Caki2 (cell line): ENCODE data around the gene IFI35. TPM values are rescaled to one million over a fixed set of nuclear protein-coding genes. Genes with fewer than 3 reads are reported as not detected.
"Not testable (repeated sequence)": the region's sequence is repeated elsewhere in the genome, so short reads cannot be mapped to it uniquely, and the experiment has no call there.

Experiments used
- DNase-seq: peaks from one replicate; pipeline ENCODE4 v3.0.0-alpha.2; 2015; ENCODE audit warnings: low read depth
- in situ Hi-C: cut with HindIII; loops from 2 replicates; pipeline ENCODE4 v1.10.0; 2016; ENCODE audit warnings: low sequenced_read_pairs, low pct_unique_long_range_greater_than_20kb, mixed read lengths
- total RNA-seq: library from RNA; depleted of rRNA; stranded (reverse); fragments of >200 nt; shearing (Covaris generic); gene quantifications from 2 replicates; pipeline ENCODE4 v1.2.3, GENCODE V29; 2014; ENCODE audit warnings: low replicate concordance

Gene IFI35
- total RNA-seq, 1 experiment from 2014 or later, result 90.9 TPM

DNA sequence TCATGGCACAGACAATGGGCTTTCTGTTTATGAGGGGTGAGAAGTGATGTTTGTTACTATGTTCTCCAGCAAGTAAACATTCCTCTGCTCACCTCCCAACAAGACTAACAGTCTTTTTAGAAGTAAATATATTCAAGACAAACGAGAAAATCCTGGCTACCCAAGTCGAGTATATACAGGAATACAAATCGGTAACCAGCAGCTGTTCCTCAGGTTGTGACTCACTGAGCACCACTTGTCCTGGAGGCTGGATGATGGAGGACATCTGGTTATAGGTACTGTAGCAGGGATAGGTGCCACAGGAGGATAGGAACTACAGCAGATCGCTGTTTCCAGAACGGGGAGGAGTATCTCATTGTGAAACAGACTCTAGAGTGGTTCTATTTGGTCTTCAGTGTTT is 13.7 kb upstream of the IFI35 start:
- in situ Hi-C loops, result no loop called here

DNA sequence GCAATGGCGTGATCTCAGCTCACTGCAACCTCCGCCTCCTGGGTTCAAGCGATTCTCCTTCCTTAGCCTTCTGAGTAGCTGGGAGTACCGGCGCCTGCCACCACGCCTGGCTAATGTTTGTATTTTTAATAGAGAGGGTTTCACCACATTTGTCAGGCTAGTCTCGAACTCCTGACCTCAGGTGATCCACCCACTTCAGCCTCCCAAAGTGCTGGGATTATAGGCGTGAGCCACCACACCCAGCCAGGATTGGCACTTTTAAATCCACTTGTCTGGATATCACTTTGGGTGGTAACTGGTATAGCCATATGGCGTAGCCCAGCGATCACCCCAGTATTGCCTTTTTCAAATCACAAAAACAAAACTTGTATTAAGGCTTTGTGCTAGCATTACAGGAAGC is 12.7 kb upstream of the IFI35 start:
- DNase-seq, in situ Hi-C loops: not testable (repeated sequence)

More for the DNA sequence above, 13.7 kb upstream of the IFI35 start:
- DNase-seq, result no peak

DNA sequence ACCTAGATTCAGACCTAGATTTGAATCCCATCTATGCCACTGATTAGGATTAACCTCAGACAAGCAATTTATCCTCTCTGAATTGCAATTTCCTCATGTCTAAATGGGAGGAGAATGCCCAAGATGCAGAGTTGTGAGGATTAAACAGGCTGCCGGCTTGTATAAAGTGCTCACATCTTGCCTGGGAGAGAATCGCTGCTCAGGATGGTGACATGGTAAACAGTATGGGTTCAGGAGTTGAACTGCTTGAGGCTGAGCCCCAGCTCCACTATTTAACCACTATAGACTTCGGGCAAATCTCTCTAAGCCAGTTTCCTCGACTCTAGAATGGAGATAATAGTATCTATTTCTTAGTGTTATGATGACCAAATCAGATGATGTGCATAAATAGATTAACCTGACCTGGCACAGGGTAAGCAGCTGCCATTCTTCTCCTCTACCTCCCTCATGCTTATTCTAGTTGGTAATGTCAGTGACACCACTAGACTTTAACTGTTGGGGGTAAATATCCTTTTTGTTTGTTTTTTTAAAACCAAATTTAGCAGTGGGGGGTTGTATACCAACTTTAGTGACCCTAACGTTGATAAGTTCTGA is 9.1 kb upstream of the IFI35 start:
- no peak for DNase-seq
- in situ Hi-C loops, result no loop called here

DNA sequence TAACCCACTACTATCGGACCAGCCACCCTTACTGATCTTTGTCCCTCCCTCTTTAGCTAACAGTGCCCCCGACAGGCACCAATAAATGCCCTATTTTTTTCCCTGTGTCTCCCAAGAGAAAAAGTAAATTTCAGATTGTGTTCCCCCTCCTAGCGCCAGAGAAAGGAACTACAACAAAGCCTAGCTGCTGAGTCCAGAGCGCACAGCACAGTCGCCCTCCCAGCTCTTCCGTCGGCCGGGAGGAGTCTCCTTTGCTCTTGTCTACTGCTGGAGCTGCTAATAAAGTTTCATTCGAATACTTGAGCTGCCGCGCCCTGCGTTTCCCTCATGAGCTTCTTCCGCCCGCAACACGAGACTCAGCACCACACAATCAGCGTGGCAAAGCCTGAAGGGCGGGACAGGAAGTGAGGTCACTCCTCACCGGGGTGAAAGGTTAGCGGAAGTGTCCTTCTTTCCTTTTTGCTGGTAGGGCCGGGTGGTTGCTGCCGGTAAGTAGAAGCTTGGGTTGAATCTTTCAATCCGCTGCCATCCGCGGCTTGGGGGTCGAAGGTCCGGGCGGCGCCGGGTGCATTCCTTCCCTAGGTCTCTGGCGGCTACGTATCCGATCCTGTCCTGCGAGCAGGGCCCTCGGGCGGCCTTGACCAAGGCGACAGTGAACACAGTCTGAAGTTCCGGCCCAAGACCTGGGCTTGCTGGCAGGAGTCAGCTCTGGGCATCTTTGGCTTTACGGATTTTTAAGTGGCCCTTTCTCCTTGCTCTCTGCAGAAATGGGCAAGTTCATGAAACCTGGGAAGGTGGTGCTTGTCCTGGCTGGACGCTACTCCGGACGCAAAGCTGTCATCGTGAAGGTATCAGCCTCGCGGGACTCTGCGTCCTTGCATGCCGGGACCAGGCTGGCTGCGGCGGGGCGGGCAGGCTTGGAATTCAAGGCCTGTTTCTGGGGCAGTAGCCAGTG is 8.3 kb upstream of the IFI35 start, which contains the start of gene RPL27:
Gene RPL27, plus strand, starts transcription at position 436 of the 955 bp plus-strand sequence. Its CDS starts 332 bp downstream, at position 768.
- in situ Hi-C loops, result no loop called here
- peak; percentile 100 for DNase-seq

DNA sequence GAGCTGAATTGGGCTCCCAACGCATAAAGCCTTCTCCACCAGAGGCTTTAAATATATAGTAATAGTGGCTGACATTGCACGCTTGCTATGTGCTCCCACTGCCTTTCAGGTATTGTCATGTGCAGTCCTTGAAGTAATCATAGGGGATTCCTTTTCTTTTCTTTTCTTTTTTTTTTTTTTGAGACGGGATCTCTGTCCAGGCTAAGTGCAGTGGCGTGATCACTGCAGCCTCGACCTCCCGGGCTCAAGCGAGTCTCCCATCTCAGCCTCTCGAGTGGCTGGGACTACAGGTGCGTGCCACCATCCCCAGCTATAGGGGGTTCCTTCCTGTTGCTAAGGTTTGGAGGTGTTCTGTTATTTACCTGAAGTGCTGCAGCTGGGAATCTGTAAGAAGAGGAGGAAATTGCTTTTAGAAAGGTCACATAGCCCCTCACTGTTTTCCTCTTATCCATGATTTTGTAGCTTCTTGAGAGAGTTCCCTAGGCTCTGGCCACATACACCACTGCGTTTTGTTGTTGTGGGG is 7.5 kb upstream of the IFI35 start:
- in situ Hi-C loops, result no loop called here

DNA sequence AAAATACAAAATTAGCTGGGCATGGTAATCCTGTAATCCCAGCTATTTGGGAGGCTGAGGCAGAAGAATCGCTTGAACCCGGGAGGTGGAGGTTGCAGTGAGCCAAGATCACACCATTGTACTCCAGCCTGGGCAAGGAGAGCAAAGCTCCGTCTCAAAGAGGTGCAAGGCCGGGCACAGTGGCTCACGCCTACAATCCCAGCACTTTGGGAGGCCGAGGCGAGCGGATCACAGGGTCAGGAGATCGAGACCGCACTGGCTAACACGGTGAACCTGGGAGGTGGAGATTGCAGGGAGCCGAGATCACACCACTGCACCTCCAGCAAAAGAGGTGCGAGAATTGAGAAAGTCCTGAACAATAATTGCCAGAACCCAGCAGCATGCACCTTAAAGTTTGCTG is 5.7 kb upstream of the IFI35 start:
- in situ Hi-C loops, DNase-seq: not testable (repeated sequence)

More for the DNA sequence above, 7.5 kb upstream of the IFI35 start:
- DNase-seq, result no peak

DNA sequence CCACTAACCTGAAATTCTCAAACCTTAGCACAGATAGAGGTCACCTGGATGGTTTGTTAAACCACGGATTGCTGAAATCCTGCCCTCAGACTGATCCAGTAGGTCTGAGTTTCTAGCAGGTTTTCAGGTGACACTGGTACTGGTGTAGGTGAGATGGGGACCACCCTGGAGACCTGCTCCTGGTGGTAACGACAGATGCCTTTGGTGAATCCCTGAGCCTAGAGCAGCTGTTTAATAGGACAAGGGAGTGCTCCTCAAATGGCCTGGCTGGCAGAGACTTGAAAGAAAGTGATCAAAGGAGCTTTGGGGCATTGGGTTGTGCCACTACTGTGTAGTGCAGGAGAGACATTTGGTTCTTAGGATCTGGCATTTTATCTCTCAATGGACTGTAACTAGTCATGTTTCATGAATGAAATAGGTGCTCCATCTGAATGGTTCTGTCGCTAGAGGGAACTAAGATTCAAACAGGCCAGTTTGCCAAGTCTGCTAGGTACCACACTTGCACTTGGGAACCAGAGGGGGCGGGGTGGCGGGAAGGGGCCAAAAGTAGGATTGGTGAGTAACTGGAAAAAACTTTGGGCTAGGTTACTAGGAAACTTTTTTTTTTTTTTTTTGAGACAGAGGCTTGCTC is 2.9 kb upstream of the IFI35 start:
- DNase-seq, result peak; percentile 30
- in situ Hi-C loops, result no loop called here

DNA sequence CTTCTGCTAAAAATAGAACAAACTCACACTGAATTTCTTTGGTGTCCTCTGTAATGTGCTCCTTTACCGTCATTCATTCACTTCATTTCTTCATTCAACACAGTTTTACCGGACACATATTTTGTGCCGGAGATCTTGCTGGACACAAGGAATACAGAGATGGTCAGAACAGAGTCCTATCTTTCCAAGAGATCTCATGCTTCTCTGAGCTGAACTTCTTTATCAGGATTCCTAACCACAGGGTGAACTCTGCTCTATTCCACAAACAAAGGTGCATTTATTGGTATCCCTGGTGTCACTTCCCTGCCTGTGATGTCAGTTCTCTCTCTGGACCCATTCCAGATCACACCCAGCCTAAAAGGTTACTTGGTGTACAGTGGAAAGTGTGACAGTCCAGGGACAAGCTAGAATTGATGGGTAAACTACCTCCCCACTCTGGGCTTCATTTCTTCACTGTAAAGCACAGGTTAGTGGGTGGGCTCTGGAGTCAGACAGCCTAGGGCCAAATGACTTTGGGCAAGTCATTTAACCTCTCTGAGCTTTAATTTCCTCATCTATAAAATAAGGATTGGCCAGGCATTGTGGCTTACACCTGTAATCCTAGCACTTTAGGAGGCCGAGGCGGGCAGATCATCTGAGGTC is 4.2 kb downstream of the IFI35 start:
- peak; percentile 67 for DNase-seq
- in situ Hi-C loops, result no loop called here

DNA sequence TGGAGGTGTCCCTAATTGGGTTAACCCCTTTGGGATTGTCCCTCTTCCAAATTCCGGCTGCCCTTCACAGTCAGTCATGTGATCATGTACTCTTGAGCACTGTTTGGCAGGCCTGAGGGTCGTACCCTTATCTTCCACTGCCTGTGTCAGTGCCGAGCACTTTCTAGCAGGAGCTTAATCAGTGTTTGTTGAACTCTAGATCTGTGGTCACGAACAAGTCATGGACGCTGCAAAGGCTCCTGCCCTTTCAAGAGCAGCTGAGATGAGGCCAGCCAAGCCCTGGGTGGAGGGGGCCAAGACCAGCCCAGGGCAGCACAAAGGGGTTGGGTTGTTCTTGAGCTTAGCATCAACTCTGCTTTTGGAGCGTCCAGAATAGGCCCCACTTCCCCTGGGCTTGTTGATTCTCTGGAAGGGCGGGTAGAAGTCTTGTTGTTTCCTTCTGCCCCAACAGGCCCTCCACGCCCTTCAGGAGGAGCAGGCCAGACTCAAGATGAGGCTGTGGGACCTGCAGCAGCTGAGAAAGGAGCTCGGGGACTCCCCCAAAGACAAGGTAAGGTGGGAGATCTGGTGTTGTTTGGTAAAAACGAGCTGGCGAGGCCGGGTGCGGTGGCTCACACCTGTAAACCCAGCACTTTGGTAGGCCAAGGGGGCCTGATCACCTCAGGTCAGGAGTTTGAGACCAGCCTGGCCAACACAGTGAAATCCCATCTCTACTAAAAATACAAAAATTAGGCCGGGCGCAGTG is 5.3 kb downstream of the IFI35 start:
- in situ Hi-C loops, result no loop called here
- DNase-seq, result no peak

DNA sequence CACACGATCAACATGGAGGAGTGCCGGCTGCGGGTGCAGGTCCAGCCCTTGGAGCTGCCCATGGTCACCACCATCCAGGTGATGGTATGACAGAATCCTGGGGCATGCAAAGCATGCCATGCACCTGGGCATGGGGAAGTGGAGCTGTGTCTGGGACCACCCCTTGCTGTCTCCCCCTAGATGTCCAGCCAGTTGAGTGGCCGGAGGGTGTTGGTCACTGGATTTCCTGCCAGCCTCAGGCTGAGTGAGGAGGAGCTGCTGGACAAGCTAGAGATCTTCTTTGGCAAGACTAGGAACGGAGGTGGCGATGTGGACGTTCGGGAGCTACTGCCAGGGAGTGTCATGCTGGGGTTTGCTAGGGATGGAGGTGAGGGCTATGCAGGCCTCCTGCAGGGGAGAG is 6.7 kb downstream of the IFI35 start:
- in situ Hi-C loops, result no loop called here
- DNase-seq, result no peak

DNA sequence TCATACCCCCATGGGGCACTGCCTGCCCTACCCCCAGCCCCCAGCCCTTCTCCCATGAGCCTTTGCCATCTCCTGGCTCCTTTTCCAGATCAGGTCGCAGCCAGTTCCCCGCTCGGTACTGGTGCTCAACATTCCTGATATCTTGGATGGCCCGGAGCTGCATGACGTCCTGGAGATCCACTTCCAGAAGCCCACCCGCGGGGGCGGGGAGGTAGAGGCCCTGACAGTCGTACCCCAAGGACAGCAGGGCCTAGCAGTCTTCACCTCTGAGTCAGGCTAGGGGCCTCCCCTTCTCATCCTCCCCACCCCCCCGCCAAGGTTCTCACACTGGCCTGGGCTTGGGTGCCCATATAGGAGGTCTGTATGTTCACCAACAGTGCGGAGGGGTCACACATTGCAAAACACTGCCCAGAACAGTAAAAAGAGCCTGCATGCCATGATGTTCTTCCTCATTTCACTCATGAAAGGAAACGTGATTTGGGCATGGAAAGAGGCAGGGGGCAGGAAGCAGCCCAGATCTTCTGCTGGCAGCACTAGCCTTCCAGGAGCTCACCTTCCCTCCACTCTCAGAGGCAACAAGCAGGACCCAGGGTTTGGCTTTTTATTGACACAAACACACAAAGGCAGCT is 7.5 kb downstream of the IFI35 start:
- no peak for DNase-seq
- in situ Hi-C loops, result no loop called here

DNA sequence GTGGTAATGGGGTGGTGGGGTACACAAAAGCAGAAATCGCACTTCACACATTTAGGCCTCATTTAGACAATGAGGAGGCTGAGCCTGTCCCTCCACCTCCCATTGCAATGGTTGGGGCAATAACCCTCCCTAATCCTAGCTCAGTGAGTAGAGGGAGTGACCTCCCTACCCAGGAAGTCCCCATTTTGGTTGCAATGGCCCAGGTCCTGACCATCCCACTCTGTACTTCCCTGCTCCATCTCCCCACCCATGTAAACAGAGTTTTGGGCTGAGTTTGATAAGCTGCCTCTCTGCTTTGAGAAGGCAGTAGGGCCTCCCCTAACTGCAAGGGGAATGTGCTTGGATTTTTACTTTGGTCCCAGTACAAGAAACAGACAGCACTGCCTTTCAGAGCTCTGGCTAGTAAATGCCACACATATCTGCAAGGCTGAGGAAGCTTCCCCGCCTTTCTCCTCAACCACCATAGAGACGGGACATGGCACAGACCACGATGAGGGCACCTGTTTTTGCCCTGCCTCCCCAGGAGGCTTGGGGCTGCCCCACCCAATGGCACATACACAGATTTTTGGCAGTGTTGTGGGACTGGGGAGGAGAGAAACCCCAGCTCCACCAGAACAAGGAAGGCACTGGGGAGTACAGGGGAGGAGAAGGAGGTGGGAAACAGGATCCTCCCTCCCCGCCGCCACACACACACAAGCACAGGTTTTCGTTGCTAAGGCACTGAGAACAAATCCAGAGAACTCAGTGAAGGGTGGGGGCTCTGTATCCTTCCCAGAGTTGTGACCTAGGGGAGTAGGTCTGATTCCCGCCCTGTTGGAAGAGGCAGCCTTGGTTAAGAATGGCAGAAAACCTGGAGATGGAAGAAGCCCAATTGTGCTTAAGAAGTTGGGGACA is 8.3 kb downstream of the IFI35 start:
- in situ Hi-C loops, result no loop called here
- no peak for DNase-seq

DNA sequence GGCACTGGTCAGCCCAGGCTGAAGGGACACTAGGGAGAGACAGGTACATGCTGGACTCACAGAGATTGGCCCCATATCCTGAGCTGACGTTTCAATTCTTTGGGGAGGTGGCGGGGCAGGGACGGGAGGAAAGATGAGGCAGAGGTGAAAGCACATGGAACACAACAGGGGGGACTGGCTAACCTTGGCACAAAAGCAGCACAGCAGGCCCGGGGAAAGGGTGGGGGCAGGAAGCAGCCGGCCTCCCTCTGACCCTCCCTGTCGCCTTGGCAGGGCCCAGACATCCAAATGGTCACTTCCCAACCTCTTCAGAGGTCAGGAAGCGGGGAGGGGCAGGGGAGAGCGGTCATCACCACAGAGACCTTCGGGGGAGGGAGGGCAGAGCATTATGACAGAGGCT is 9.0 kb downstream of the IFI35 start:
- in situ Hi-C loops, result no loop called here
- no peak for DNase-seq

DNA sequence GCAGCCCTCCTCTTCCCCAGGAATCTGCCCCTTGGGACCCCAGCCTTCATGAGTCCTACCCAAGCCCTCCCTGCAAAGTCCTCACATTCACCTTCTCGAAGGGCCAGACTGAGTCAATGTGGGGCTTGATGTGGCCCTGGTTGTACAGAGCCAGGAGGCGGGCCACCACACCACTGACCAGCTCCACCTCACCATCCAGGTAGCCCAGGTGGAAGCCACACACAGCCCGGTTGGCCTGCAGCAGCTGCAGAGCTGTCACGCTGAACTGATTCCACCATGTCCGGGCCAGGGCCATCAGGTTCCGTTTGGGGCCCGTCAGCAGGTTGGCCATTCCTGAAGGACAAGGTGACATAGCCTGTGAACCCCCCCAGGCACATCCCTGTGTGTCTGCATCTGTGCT is 9.6 kb downstream of the IFI35 start:
- in situ Hi-C loops, result no loop called here

DNA sequence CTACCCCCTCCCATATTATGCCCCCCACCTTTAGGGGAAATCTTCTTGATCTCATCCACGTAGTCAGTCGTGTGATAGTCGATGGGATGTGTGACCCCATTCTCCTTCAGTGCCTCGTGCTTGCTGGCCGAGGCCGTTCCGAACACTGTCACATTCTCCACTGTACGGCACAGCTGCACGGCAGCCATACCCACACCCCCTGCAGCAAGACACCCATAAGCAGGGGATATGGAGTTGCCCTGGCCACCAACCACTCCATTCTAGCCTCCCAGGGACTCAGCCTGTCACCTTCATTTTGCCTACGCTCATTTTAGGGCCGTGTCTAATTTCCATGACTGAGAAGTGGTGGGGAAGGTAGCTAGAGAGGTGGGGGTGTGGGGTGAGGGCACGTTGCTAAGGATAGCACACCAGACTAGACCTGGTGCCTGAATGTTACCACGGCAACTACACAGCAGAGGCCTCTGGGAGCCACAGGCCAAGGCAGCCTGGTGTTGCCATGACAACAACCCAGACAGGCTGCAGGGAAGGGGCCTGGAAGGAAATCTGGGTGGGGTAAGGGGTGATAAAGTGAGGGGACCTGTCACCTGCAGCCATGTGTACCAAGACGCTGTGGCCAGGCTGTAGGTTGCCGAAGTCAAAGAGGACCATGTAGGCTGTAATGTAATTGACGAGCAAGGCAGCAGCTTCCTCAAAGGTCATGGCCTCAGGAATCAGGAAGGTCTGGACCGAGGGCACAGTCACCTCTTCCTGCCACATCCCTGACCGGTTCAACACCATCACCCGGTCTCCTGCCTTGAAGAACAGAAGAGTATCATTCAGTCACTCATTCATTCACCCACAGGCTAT is 11.6 kb downstream of the IFI35 start:
- peak; percentile 25 for DNase-seq
- in situ Hi-C loops, result no loop called here

More for the DNA sequence above, 9.6 kb downstream of the IFI35 start:
- no peak for DNase-seq

DNA sequence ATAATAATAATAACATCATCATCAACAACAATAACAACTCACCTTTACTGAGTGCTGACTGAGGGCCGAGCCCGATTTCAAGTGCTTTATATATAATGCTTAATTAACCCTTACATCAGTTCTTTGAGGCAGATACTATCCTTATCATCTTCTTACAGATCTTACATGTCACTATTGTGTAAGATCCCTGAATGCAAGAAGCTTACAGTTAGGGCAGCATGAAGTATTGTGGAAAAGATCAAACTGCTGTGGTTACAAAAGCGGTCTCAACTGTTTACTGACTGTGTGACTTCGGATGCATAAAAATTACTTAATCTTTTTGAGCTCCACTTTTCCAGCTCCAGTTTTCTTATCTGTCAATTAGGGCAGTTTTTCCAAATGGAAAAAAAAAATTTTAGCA is 12.3 kb downstream of the IFI35 start:
- in situ Hi-C loops, result no loop called here
- no peak for DNase-seq
